Osteocyte (in vitro differentiated cells): Measurements from ENCODE around the gene SENP5. TPM values are rescaled to one million over a fixed set of nuclear protein-coding genes. Genes with fewer than 3 reads are reported as not detected.

Source experiments
- DNase-seq: peaks from one replicate; pipeline ENCODE4 v3.0.0; 2021; ENCODE audit warnings: mixed read lengths; ENCODE audit not compliant: unreplicated experiment; ENCODE audit errors: extremely low spot score
- H3K27ac Mint-ChIP-seq: one replicate; pipeline ENCODE4 v1.8.0; 2021; ENCODE audit warnings: mild to moderate bottlenecking, mixed read lengths; ENCODE audit not compliant: unreplicated experiment
- H3K27me3 Mint-ChIP-seq: one replicate; pipeline ENCODE4 v1.8.0; 2021; ENCODE audit warnings: mixed read lengths; ENCODE audit not compliant: unreplicated experiment
- H3K36me3 Mint-ChIP-seq: one replicate; pipeline ENCODE4 v1.8.0; 2021; ENCODE audit warnings: mixed read lengths; ENCODE audit not compliant: unreplicated experiment
- H3K4me1 Mint-ChIP-seq: one replicate; pipeline ENCODE4 v1.8.0; 2021; ENCODE audit warnings: mixed read lengths; ENCODE audit not compliant: unreplicated experiment
- H3K4me3 Mint-ChIP-seq: one replicate; pipeline ENCODE4 v1.8.0; 2021; ENCODE audit warnings: mild to moderate bottlenecking, moderate library complexity, mixed read lengths; ENCODE audit not compliant: unreplicated experiment
- H3K9me3 Mint-ChIP-seq: one replicate; pipeline ENCODE4 v1.8.0; 2021; ENCODE audit warnings: mixed read lengths; ENCODE audit not compliant: unreplicated experiment
- total RNA-seq: library from RNA; stranded (reverse); gene quantifications from 2 replicates; pipeline ENCODE4 v1.2.1, GENCODE V29; 2021
- TF ChIP-seq, protein P1 (sequence below): fragments of 200-600 bp; sonication (generic); IDR thresholded peaks from 2 replicates; pipeline ENCODE4 v1.5.0; 2021; ENCODE audit warnings: antibody characterized with exemption, mild to moderate bottlenecking, moderate library complexity

Gene SENP5
- total RNA-seq, 1 donor from 2014 or later, result 35.9 TPM

DNA sequence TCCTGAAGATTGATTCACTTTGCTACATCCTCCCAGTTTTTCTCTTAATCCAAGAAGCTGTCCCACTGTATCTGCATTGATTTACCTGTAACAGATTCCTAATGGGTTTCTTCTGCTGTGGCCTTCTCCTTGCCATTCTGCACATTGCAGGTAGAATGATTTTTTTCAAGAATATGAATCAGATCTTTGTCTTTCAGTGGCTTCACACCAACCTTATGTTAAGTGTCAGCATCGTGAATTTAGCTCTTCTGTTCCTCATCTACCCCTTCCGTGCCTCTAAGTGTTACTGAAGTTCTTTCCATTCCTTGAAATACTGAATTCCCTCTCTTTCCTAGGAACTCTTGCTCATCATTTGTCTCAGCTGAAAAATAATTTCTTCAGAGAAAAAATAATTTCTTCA lies 7.5 kb downstream of the SENP5 start:
- H3K27me3 Mint-ChIP-seq, result no peaks in the 10 kb centered on the region
- no peak for DNase-seq
- TF ChIP-seq, protein P1, sequence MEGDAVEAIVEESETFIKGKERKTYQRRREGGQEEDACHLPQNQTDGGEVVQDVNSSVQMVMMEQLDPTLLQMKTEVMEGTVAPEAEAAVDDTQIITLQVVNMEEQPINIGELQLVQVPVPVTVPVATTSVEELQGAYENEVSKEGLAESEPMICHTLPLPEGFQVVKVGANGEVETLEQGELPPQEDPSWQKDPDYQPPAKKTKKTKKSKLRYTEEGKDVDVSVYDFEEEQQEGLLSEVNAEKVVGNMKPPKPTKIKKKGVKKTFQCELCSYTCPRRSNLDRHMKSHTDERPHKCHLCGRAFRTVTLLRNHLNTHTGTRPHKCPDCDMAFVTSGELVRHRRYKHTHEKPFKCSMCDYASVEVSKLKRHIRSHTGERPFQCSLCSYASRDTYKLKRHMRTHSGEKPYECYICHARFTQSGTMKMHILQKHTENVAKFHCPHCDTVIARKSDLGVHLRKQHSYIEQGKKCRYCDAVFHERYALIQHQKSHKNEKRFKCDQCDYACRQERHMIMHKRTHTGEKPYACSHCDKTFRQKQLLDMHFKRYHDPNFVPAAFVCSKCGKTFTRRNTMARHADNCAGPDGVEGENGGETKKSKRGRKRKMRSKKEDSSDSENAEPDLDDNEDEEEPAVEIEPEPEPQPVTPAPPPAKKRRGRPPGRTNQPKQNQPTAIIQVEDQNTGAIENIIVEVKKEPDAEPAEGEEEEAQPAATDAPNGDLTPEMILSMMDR, result no peak
- H3K4me3 Mint-ChIP-seq, result no peak overlapping the region
- peaks cover 4% of the 10 kb centered on the region for H3K36me3 Mint-ChIP-seq
- peaks cover 17% of the 10 kb centered on the region for H3K4me1 Mint-ChIP-seq
- no peak overlapping the region for H3K27ac Mint-ChIP-seq
- no peaks in the 10 kb centered on the region for H3K9me3 Mint-ChIP-seq

DNA sequence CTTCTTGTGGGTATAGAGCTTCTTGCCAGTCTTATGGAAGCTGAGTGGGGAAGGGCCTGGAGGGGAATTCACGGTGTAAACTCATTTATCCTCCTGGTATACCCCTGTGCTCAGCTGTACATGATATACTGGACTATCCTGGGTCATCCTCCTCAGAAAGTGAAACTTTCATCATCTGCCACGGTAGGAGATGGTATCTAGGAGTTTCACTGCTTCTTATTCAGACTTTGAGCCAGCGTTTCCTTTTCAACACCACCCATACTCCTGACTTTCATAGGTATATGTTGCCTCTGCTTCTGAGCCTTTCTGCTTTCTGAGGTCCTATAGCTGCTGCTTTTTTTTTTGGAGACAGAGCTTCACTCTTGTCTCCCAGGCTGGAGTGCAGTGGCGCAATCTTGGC lies 15.6 kb downstream of the SENP5 start:
- H3K36me3 Mint-ChIP-seq, result peaks cover 12% of the 10 kb centered on the region
- no peak overlapping the region for H3K27ac Mint-ChIP-seq
- no peak for DNase-seq
- TF ChIP-seq, protein P1, result no peak
- no peak overlapping the region for H3K4me3 Mint-ChIP-seq
- H3K4me1 Mint-ChIP-seq, result peaks cover 9% of the 10 kb centered on the region
- no peaks in the 10 kb centered on the region for H3K9me3 Mint-ChIP-seq
- no peaks in the 10 kb centered on the region for H3K27me3 Mint-ChIP-seq

DNA sequence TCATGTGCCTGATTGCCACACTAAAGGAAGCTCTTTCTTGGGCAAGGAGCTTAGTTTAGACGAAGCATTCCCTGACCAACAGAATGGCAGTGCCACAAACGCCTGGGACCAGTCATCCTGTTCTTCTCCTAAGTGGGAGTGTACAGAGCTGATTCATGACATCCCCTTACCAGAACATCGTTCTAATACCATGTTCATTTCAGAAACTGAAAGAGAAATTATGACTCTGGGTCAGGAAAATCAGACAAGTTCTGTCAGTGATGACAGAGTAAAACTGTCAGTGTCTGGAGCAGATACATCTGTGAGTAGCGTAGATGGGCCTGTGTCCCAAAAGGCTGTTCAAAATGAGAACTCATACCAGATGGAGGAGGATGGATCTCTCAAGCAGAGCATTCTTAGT lies 18.4 kb downstream of the SENP5 start:
- peaks cover 14% of the 10 kb centered on the region for H3K36me3 Mint-ChIP-seq
- TF ChIP-seq, protein P1, result no peak
- no peaks in the 10 kb centered on the region for H3K9me3 Mint-ChIP-seq
- peaks cover 9% of the 10 kb centered on the region for H3K4me1 Mint-ChIP-seq
- H3K27ac Mint-ChIP-seq, result no peak overlapping the region
- no peak for DNase-seq
- H3K27me3 Mint-ChIP-seq, result no peaks in the 10 kb centered on the region
- H3K4me3 Mint-ChIP-seq, result no peak overlapping the region

DNA sequence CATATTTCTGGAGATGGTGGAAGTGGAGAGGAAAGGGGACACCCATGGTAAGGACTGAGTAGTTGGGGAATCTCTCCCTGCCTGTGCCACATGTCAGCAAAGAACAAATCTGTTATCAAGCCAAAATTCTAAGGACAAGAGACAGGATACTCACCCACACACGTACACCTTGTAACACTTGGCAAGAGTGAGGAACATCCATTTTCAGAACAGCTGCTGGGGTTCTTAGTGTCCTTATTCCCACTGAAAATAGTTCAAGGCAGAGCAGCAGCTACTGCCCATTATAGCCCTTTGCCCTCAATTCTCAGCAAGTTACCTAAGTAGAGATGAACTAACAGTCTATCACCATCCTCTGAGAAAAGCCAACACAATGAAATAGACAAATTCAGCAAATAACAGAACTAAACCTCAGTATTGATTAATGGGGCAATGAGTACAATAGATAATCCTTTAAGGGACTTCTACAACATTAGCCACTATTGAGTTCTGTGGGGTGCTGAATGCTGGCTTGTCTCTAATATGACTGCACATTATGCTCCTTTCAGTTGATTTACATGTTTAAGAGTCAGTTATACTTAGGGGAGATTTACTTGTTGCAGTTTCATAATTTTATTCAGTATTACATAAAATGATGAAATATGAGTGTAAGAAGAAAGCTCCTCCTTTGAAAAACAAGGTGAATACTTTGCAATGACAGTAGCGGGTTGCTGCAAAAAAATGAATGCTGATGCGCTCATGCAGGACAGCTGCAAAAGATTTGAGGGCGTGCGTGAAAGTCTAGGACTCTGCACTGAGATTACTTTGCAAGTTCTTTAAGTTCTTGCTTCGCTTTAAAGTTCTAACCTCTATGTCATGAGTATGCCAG lies 22.4 kb downstream of the SENP5 start:
- Mint-ChIP-seq H3K27ac (peak overlapping the region; percentile 31), H3K4me3 (no peak overlapping the region), H3K27me3 (no peaks in the 10 kb centered on the region), H3K9me3 (no peaks in the 10 kb centered on the region), H3K36me3 (peaks cover 16% of the 10 kb centered on the region), H3K4me1 (peaks cover 8% of the 10 kb centered on the region)
- TF ChIP-seq, protein P1, result no peak
- DNase-seq, result no peak

DNA sequence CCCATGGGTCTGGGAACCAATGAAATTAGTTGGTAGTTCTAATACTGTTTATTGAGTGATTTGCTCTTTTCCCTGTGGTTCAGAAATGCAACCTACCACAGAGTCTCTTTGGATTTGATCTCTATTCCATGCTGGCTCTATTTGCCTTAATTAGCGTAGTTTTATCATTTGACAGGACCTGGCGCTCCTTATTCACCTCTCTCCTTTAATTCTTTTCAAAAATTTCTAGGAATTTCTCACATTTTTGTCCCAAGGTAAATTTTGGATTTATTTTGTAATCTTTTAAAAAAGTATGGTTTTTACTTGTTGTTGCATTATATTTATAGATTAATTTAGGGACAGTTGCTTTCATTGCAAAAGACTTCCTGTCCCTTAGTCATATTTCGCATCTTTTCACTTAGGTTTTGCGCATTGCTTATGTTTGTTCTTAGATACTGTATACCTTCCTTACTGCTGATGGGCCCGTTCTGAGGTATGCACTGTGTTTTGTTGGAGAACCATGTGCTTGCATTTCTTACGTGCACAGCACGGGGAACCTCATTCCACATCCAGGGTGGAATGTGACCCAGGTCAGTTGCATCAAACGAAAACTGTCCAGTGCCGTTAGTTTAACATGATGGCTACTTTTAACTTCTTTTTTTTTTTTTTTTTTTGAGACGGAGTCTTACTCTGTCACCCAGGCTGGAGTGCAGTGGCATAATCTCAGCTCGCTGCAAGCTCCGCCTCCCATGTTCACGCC lies 27.0 kb downstream of the SENP5 start:
- H3K4me1 Mint-ChIP-seq, result peaks cover 5% of the 10 kb centered on the region
- H3K27me3 Mint-ChIP-seq, result no peaks in the 10 kb centered on the region
- H3K9me3 Mint-ChIP-seq, result no peaks in the 10 kb centered on the region
- DNase-seq, result no peak
- TF ChIP-seq, protein P1, result no peak
- H3K36me3 Mint-ChIP-seq, result peaks cover 10% of the 10 kb centered on the region
- no peak overlapping the region for H3K4me3 Mint-ChIP-seq
- no peak overlapping the region for H3K27ac Mint-ChIP-seq
